ENCODE measurements around the gene DUSP18. TPM values are rescaled to one million over a fixed set of nuclear protein-coding genes. Genes with fewer than 3 reads are reported as not detected.

DUSP18 gene
- total and polyA plus RNA-seq, 9 donors, result 2.1 to 4.7 (median 3.2) TPM

DNA sequence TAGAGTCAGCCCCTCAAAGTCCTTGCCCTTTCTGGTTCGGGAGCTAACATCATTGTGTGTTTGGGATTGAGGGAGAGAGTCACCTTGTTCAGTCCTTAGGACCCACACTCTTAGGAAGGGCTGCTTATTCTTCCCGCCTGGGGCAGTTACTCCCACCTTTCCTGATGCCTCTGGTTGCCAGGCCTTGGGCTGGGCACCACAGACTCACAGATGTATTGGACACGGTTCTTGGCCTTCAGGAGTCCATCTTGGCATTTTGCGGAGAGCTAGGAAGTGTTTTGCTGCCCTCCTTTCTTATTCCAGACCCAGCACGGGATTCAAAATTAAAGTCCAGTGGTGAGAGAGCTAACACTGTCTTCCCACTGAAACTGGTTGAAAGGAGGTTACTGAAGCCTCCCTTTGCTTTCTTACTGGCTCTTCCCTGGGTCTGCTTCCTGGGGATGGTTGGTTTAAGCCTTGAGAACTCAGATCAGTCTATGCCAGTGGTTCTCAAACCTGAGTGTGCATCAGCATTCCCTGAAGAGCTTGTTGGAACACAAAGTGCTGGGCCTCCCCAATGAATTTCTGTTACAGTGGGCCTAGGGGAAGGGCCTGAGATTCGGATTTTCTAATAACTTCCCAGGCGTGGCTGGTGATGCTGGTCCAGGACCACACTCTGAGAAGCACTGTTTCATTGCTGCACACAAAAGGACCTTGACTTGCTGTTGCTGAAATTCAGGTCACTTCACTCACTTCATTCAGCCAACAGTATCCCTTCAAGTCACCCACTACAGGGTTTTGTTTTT lies 28.4 kb upstream of the DUSP18 start:
- Histone ChIP-seq H3K4me1 (ENCODE audit: control insufficient read depth, insufficient read depth, low read length) (peaks cover 12% of the 10 kb centered on the region), H3K27me3 (ENCODE audit: control insufficient read depth, insufficient read depth, low read length) (peaks cover 34% of the 10 kb centered on the region), H3K36me3 (ENCODE audit: control insufficient read depth, insufficient read depth, low read length) (no peaks in the 10 kb centered on the region), H3K9me3 (replicated peaks; ENCODE audit: control insufficient read depth, low read depth, low read length) (no peaks in the 10 kb centered on the region), H3K4me3 (ENCODE audit: low read length) (no peak overlapping the region), H3K27ac (ENCODE audit: low read length) (no peak overlapping the region)
- WGBS (ENCODE audit: insufficient coverage), result 78% methylated on average over 3 of the region's 7 CpGs
- no peak for DNase-seq

DNA sequence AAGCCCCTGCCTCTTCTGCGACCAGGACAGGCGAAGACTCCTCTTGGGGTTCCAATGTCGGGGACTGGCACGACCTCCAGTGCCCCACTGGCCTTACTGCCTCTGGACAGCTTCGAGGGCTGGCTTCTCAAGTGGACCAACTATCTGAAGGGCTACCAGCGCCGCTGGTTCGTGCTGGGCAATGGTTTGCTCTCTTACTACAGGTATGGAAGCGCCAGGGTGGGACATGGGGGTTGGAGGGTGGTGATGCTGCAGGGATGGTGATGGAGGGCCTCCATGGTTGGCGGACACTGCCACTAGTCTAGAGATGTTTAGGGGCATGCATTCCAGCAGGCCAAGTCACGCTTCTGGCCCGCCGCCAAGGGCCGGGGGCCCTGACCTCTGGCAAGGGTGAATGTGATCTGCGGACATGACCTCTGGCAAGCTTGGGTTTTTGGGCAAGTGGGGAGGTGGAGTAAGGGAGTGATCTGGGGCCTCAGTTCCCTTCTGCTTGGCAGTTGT lies 27.7 kb upstream of the DUSP18 start:
- peak overlapping the region; percentile 53 for H3K4me3 ChIP-seq (ENCODE audit: low read length)
- WGBS (ENCODE audit: insufficient coverage), result 55% methylated on average over 13 of the region's 15 CpGs

DNA sequence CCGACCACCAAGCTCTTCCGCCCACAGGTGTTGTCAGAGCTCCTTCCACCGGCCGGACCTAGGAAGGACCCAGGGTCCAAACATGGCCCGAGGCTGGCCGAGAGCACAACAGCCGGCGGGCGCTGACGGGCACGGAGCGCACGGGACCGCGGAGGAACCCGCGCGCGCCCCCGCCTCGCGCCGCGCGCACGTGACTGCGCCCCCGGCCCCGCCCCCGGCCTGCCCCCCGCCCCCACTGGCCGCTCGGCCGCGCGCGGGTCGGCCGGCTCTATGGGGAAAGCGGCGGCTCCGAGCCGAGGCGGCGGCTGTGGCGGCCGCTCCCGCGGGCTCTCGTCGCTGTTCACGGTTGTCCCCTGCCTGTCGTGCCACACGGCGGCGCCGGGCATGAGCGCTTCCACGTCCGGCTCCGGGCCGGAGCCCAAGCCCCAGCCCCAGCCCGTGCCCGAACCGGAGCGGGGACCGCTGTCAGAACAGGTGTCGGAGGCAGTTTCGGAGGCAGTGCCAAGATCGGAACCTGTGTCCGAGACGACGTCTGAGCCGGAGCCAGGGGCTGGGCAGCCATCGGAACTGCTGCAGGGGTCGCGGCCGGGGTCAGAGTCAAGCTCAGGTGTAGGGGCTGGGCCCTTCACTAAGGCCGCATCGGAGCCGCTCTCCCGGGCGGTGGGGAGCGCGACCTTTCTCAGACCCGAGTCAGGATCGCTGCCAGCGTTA lies 27.1 kb upstream of the DUSP18 start, which contains the start of gene OSBP2:
Gene OSBP2 (plus strand): TSS at position 235 of the 711 bp plus-strand sequence. CDS start 36 bp downstream, at position 271.
- peaks cover 12% of the 10 kb centered on the region for H3K4me1 ChIP-seq (ENCODE audit: control insufficient read depth, insufficient read depth, low read length)
- H3K9me3 ChIP-seq (replicated peaks; ENCODE audit: control insufficient read depth, low read depth, low read length), result no peaks in the 10 kb centered on the region

More for the DNA sequence above, 27.7 kb upstream of the DUSP18 start:
- H3K4me1 ChIP-seq (ENCODE audit: control insufficient read depth, insufficient read depth, low read length), result peaks cover 12% of the 10 kb centered on the region
- H3K27me3 ChIP-seq (ENCODE audit: control insufficient read depth, insufficient read depth, low read length), result peaks cover 34% of the 10 kb centered on the region
- no peak overlapping the region for H3K27ac ChIP-seq (ENCODE audit: low read length)
- no peak for DNase-seq
- no peaks in the 10 kb centered on the region for H3K36me3 ChIP-seq (ENCODE audit: control insufficient read depth, insufficient read depth, low read length)
- H3K9me3 ChIP-seq (replicated peaks; ENCODE audit: control insufficient read depth, low read depth, low read length), result no peaks in the 10 kb centered on the region

DNA sequence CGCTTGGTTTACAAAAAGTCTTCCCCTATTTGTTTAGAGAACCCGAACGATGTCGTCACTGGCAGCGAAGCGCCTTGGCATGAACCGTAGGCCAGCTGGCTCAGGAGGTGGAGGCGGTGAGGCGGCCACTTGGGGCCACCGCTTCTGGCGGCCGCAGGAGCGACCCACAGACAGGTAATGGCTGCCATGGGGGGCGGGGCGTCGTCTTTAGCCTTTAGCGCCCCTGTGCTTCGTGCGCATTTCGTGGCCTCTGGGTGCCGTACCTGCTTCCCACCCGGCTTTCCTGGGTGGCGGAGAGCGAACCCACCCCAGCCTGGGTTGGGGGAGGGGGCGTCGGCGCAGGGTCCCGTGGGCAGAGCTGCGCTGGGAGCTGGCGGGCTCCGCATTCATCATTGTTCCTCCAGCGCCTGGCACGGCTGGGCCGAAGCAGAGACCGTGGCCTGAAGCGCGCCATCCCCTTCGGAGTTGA lies 26.5 kb upstream of the DUSP18 start:
- H3K27ac ChIP-seq (ENCODE audit: low read length), result no peak overlapping the region
- H3K9me3 ChIP-seq (replicated peaks; ENCODE audit: control insufficient read depth, low read depth, low read length), result no peaks in the 10 kb centered on the region
- DNase-seq, result peak; percentile 36
- whole genome bisulfite sequencing (ENCODE audit: insufficient coverage), result under 1% methylated on average over 37 of the region's 38 CpGs
- peaks cover 12% of the 10 kb centered on the region for H3K4me1 ChIP-seq (ENCODE audit: control insufficient read depth, insufficient read depth, low read length)
- peak overlapping the region; percentile 47 for H3K4me3 ChIP-seq (ENCODE audit: low read length)
- no peaks in the 10 kb centered on the region for H3K36me3 ChIP-seq (ENCODE audit: control insufficient read depth, insufficient read depth, low read length)
- peaks cover 34% of the 10 kb centered on the region for H3K27me3 ChIP-seq (ENCODE audit: control insufficient read depth, insufficient read depth, low read length)

More for the DNA sequence above, 27.1 kb upstream of the DUSP18 start, which contains the start of gene OSBP2:
- H3K36me3 ChIP-seq (ENCODE audit: control insufficient read depth, insufficient read depth, low read length), result no peaks in the 10 kb centered on the region
- H3K4me3 ChIP-seq (ENCODE audit: low read length), result peak within 1 kb of the TSS; percentile 53
- peaks cover 34% of the 10 kb centered on the region for H3K27me3 ChIP-seq (ENCODE audit: control insufficient read depth, insufficient read depth, low read length)
- WGBS (ENCODE audit: insufficient coverage), result under 1% methylated on average over 86 of the region's 88 CpGs
- no peak within 1 kb of the TSS for H3K27ac ChIP-seq (ENCODE audit: low read length)
- peak; percentile 37 for DNase-seq

DNA sequence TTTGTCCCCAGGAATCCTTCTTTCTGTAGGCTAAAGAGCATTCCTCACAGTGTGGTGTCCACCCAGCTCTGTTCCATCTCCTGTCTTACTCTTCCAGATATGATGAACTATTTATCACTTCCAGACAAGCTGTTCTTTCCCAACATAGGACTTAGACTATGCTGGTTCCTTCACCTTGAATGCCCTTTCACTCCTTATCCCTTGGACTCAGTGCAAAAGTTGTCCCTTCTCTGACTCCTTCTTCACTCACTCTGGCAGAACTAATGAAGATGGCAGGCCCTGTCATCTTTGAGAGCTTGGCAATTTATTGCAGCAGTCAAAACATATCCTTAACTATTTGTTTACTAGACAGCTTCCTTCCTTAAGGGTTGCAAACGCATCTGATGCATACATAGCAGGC lies 23.5 kb upstream of the DUSP18 start:
- Histone ChIP-seq H3K36me3 (ENCODE audit: control insufficient read depth, insufficient read depth, low read length) (no peaks in the 10 kb centered on the region), H3K27me3 (ENCODE audit: control insufficient read depth, insufficient read depth, low read length) (peaks cover 25% of the 10 kb centered on the region), H3K4me1 (ENCODE audit: control insufficient read depth, insufficient read depth, low read length) (peaks cover 12% of the 10 kb centered on the region), H3K9me3 (replicated peaks; ENCODE audit: control insufficient read depth, low read depth, low read length) (no peaks in the 10 kb centered on the region), H3K4me3 (ENCODE audit: low read length) (no peak overlapping the region), H3K27ac (ENCODE audit: low read length) (no peak overlapping the region)
- 100% methylated on average over 1 of the region's 1 CpG for WGBS (ENCODE audit: insufficient coverage)
- DNase-seq, result no peak

DNA sequence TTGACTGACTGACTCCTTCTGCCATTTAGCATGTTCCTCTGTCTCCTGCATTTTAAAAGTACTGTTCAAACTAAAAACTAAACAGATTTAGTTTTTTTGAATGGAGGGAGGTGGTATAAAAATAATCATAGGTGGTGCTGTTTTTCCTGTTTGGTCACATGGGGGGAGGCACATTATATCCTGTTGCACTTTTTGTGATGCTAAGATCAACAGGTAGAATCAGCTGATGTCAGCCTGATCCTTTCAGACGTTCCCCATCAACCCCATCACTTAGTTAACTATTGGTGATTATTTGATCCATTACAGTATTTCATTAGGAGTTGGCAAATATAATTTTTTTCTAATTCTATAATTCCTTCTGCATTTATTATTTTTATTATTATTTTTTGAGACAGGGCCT lies 21.9 kb upstream of the DUSP18 start:
- no CpG with 5 or more reads among the region's 1 CpG for WGBS (ENCODE audit: insufficient coverage)
- H3K9me3 ChIP-seq (replicated peaks; ENCODE audit: control insufficient read depth, low read depth, low read length), result no peaks in the 10 kb centered on the region

DNA sequence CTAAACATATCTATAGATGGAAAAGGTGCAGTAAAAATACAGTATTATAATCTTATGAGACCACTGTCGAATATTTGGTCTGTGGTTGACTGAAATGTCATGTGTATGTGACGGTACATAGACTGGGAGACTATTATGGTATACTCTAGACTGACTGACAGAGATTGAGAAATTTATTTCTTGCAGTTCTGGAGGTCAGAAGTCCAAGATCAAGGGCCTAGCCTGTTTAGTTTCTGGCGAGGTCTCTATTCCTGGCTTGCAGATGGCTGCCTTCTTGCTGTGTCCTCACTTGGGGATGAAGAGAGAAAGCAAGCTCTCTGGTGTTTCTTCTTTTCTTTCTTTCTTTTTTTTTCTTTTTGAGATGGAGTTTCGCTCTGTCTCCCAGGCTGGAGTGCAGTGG lies 19.7 kb upstream of the DUSP18 start:
- DNase-seq, result no peak
- H3K27me3 ChIP-seq (ENCODE audit: control insufficient read depth, insufficient read depth, low read length), result peaks cover 4% of the 10 kb centered on the region
- H3K36me3 ChIP-seq (ENCODE audit: control insufficient read depth, insufficient read depth, low read length), result no peaks in the 10 kb centered on the region
- no peak overlapping the region for H3K4me3 ChIP-seq (ENCODE audit: low read length)
- H3K4me1 ChIP-seq (ENCODE audit: control insufficient read depth, insufficient read depth, low read length), result no peaks in the 10 kb centered on the region
- H3K27ac ChIP-seq (ENCODE audit: low read length), result no peak overlapping the region
- 70% methylated on average over 2 of the region's 4 CpGs for WGBS (ENCODE audit: insufficient coverage)
- H3K9me3 ChIP-seq (replicated peaks; ENCODE audit: control insufficient read depth, low read depth, low read length), result no peaks in the 10 kb centered on the region

More for the DNA sequence above, 21.9 kb upstream of the DUSP18 start:
- Histone ChIP-seq H3K4me3 (ENCODE audit: low read length) (no peak overlapping the region), H3K27me3 (ENCODE audit: control insufficient read depth, insufficient read depth, low read length) (peaks cover 15% of the 10 kb centered on the region), H3K27ac (ENCODE audit: low read length) (no peak overlapping the region), H3K4me1 (ENCODE audit: control insufficient read depth, insufficient read depth, low read length) (peaks cover 5% of the 10 kb centered on the region), H3K36me3 (ENCODE audit: control insufficient read depth, insufficient read depth, low read length) (no peaks in the 10 kb centered on the region)
- DNase-seq, result no peak

DNA sequence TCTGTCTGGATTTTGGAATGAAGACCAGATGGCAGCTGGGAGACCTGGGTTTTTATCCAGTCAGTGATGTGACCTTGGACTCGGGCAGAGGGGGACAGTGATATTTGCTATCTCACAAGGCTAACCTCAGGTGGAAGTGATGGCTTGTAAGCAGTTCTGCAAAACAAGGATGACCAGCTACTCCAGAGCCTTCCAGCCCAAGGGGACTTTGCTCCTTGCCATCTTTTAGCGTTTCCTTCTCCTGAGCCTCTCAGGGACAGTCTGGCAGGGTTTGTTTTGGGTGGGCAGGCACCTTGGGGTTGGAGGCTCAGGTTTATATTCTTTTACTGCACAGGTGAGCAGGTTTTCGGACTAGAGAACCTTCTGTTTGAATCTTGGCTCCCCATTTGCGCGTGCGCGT lies 17.5 kb upstream of the DUSP18 start:
- Histone ChIP-seq H3K27ac (ENCODE audit: low read length) (no peak overlapping the region), H3K4me3 (ENCODE audit: low read length) (no peak overlapping the region), H3K9me3 (replicated peaks; ENCODE audit: control insufficient read depth, low read depth, low read length) (no peaks in the 10 kb centered on the region), H3K4me1 (ENCODE audit: control insufficient read depth, insufficient read depth, low read length) (no peaks in the 10 kb centered on the region), H3K36me3 (ENCODE audit: control insufficient read depth, insufficient read depth, low read length) (no peaks in the 10 kb centered on the region), H3K27me3 (ENCODE audit: control insufficient read depth, insufficient read depth, low read length) (peaks cover 4% of the 10 kb centered on the region)
- no peak for DNase-seq
- WGBS (ENCODE audit: insufficient coverage), result no CpG with 5 or more reads among the region's 7 CpGs

DNA sequence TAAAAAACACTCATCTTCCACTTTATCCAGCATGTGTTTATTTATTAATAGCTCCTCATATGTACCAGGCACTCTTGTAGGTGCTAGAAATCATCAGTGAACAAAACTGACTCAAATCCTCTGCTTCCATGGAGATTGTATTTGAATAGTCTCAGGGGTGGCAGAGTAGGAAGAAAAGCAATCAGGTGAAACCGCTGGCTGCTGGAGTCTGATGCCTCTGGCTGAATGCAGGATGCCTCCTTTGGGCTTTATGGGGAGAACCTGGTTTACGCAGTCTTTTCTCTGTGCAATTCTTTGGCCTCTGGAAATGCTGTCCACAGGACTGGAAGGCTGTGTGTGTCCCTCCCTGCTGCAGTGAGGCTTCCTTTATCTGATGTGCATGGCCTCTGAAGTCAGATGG lies 14.2 kb upstream of the DUSP18 start:
- H3K27ac ChIP-seq (ENCODE audit: low read length), result no peak overlapping the region
- no peaks in the 10 kb centered on the region for H3K36me3 ChIP-seq (ENCODE audit: control insufficient read depth, insufficient read depth, low read length)
- WGBS (ENCODE audit: insufficient coverage), result 16% methylated on average over 2 of the region's 2 CpGs
- no peaks in the 10 kb centered on the region for H3K4me1 ChIP-seq (ENCODE audit: control insufficient read depth, insufficient read depth, low read length)
- H3K4me3 ChIP-seq (ENCODE audit: low read length), result no peak overlapping the region
- no peak for DNase-seq
- peaks cover 7% of the 10 kb centered on the region for H3K27me3 ChIP-seq (ENCODE audit: control insufficient read depth, insufficient read depth, low read length)
- H3K9me3 ChIP-seq (replicated peaks; ENCODE audit: control insufficient read depth, low read depth, low read length), result no peaks in the 10 kb centered on the region

Measured in muscle of leg (tissue), 11 donors.